GM23338 (cell line): Measurements from ENCODE around the gene CTNS.

Experiments used
- CTCF ChIP-seq, 2 experiments: fragments of 200-600 bp in 1 of 2; sonication (generic) in 1 of 2; conservative IDR thresholded peaks; 2 replicates each; pipeline versions ENCODE4 v1.5.1 to v1.6.1; 2016 to 2017; ENCODE audit warnings: antibody characterized with exemption in 2 of 2, low read depth in 2 of 2, mild to moderate bottlenecking in 2 of 2, moderate library complexity in 1 of 2
- EZH2phosphoT487 ChIP-seq: fragments of 200-600 bp; sonication (generic); IDR thresholded peaks from one replicate; pipeline ENCODE4 v1.8.1; 2018; ENCODE audit warnings: antibody characterized with exemption; ENCODE audit not compliant: unreplicated experiment
- POLR2AphosphoS5 ChIP-seq: IDR thresholded peaks from 2 replicates; pipeline ENCODE4 v1.6.1; 2016; ENCODE audit warnings: antibody characterized with exemption, low read depth
- ZNF331 ChIP-seq: fragments of 250-450 bp; sonication (Bioruptor Pico); IDR thresholded peaks from 2 replicates; pipeline ENCODE4 v1.5.0; 2020; ENCODE audit warnings: low read depth, mild to moderate bottlenecking, moderate library complexity

GRCh38 chr17:3681057-3681456 is 44.5 kb downstream of the CTNS start:
- TF ChIP-seq ZNF331 (no peak), CTCF (conservative IDR thresholded peaks at IDR 0.05; ENCODE audit: low read depth in 2 of 2) (no peak), POLR2AphosphoS5 (no peak), EZH2phosphoT487 (no peak)
